ENCODE results near the gene STXBP4.
"Not testable (repeated sequence)": the region's sequence is repeated elsewhere in the genome, so short reads cannot be mapped to it uniquely, and the experiment has no call there.

Gene STXBP4

GRCh38 chr17:55057184-55057583 is 88.6 kb downstream of the STXBP4 start:
- no peak for DNase-seq

GRCh38 chr17:55059724-55060123 is 91.2 kb downstream of the STXBP4 start:
- DNase-seq: no peak

- DNase-seq: no peak
Measured at GRCh38 chr17:55062921-55063320, 94.4 kb downstream of the STXBP4 start.

GRCh38 chr17:55063885-55064874 is 95.6 kb downstream of the STXBP4 start:
- DNase-seq: no peak

- no peak for DNase-seq
Measured at GRCh38 chr17:55067697-55068439, 99.3 kb downstream of the STXBP4 start.

- DNase-seq: no peak
Measured at GRCh38 chr17:55068862-55069811, 100.6 kb downstream of the STXBP4 start.

GRCh38 chr17:55069983-55070529 is 101.5 kb downstream of the STXBP4 start:
- DNase-seq: no peak

GRCh38 chr17:55072898-55073297 is 104.3 kb downstream of the STXBP4 start:
- DNase-seq: no peak

GRCh38 chr17:55073467-55073866 is 104.9 kb downstream of the STXBP4 start:
- not testable (repeated sequence) for DNase-seq

- no peak for DNase-seq
Measured at GRCh38 chr17:55081559-55081958, 113.0 kb downstream of the STXBP4 start.

- no peak for DNase-seq
Measured at GRCh38 chr17:55086635-55087058, 118.1 kb downstream of the STXBP4 start.

GRCh38 chr17:55089256-55089655 is 120.7 kb downstream of the STXBP4 start:
- DNase-seq: no peak

GRCh38 chr17:55090079-55090492 is 121.5 kb downstream of the STXBP4 start:
- peak; percentile 15 for DNase-seq

- no peak for DNase-seq
Measured at GRCh38 chr17:55093353-55093752, 124.8 kb downstream of the STXBP4 start.

GRCh38 chr17:55098765-55099164 is 130.2 kb downstream of the STXBP4 start:
- no peak for DNase-seq

- DNase-seq: no peak
Measured at GRCh38 chr17:55110521-55110920, 142.0 kb downstream of the STXBP4 start.

GRCh38 chr17:55114283-55114682 is 145.7 kb downstream of the STXBP4 start:
- DNase-seq: no peak

GRCh38 chr17:55116440-55116914 is 147.9 kb downstream of the STXBP4 start:
- DNase-seq: no peak

GRCh38 chr17:55117164-55117563 is 148.6 kb downstream of the STXBP4 start:
- DNase-seq: no peak

- DNase-seq: no peak
Measured at GRCh38 chr17:55120651-55121050, 152.1 kb downstream of the STXBP4 start.

- DNase-seq: no peak
Measured at GRCh38 chr17:55121268-55121667, 152.7 kb downstream of the STXBP4 start.

GRCh38 chr17:55122114-55122513 is 153.5 kb downstream of the STXBP4 start:
- DNase-seq: no peak

Data from T-helper 9 cell (primary cell).